Hepatocyte (in vitro differentiated cells): ENCODE results near the gene UNC93B1. TPM values are rescaled to one million over a fixed set of nuclear protein-coding genes. Genes with fewer than 3 reads are reported as not detected.
A peak's percentile ranks its signal among the peaks of the same experiment; 100 is the strongest.

Source experiments
- DNase-seq: peaks from one replicate; pipeline ENCODE4 v3.0.0-alpha.2; 2016; ENCODE audit warnings: low spot score
- H2AFZ ChIP-seq: fragments of 200-600 bp; sonication (generic); 2 replicates; pipeline ENCODE4 v1.6.0; 2016; ENCODE audit warnings: antibody characterized with exemption, mild to moderate bottlenecking
- H3K27ac ChIP-seq: fragments of 200-600 bp; sonication (generic); 2 replicates; pipeline ENCODE4 v1.5.1; 2016; ENCODE audit warnings: mild to moderate bottlenecking
- H3K27me3 ChIP-seq: fragments of 200-600 bp; sonication (generic); 2 replicates; pipeline ENCODE4 v1.6.1; 2016
- H3K36me3 ChIP-seq: fragments of 200-600 bp; sonication (generic); replicated peaks from 2 replicates; pipeline ENCODE4 v1.5.1; 2016; ENCODE audit warnings: low read depth; ENCODE audit not compliant: insufficient read depth
- H3K4me1 ChIP-seq: fragments of 200-600 bp; sonication (generic); 2 replicates; pipeline ENCODE4 v1.5.1; 2016; ENCODE audit warnings: mild to moderate bottlenecking, moderate library complexity; ENCODE audit not compliant: insufficient read depth
- H3K4me2 ChIP-seq: fragments of 200-600 bp; sonication (generic); 2 replicates; pipeline ENCODE4 v1.6.0; 2016
- H3K4me3 ChIP-seq: fragments of 200-600 bp; sonication (generic); 2 replicates; pipeline ENCODE4 v1.5.1; 2016; ENCODE audit warnings: mild to moderate bottlenecking
- H3K79me2 ChIP-seq: fragments of 200-600 bp; sonication (generic); 2 replicates; pipeline ENCODE4 v1.6.0; 2017; ENCODE audit warnings: mild to moderate bottlenecking
- H3K9me2 ChIP-seq: fragments of 200-600 bp; sonication (generic); replicated peaks from 2 replicates; pipeline ENCODE4 v1.6.0; 2017; ENCODE audit warnings: mild to moderate bottlenecking; ENCODE audit not compliant: insufficient read depth
- H3K9me3 ChIP-seq: fragments of 200-600 bp; sonication (generic); 2 replicates; pipeline ENCODE4 v1.5.1; 2016; ENCODE audit warnings: low read depth, mild to moderate bottlenecking
- H4K20me1 ChIP-seq: fragments of 200-600 bp; sonication (generic); 2 replicates; pipeline ENCODE4 v1.6.0; 2016; ENCODE audit warnings: mild to moderate bottlenecking; ENCODE audit not compliant: insufficient read depth, poor library complexity, severe bottlenecking
- EZH2 ChIP-seq: fragments of 200-600 bp; sonication (generic); IDR thresholded peaks from 2 replicates; pipeline ENCODE4 v1.6.1; 2016; ENCODE audit warnings: antibody characterized with exemption, mild to moderate bottlenecking, borderline replicate concordance
- EZH2phosphoT487 ChIP-seq: fragments of 200-600 bp; sonication (generic); IDR thresholded peaks from one replicate; pipeline ENCODE4 v1.6.1; 2018; ENCODE audit warnings: antibody characterized with exemption, mild to moderate bottlenecking, low read depth, moderate library complexity; ENCODE audit not compliant: unreplicated experiment, severe bottlenecking
- WGBS: methylation state at CpG from one replicate; pipeline ENCODE4 v1.1.6; 2016; ENCODE audit warnings: low lambda C conversion rate; ENCODE audit errors: missing lambda C conversion rate; 5-methylcytosine and 5-hydroxymethylcytosine counted together
- polyA plus RNA-seq: library from polyadenylated mRNA; unstranded; fragments of >200 nt; fragmentation: Nextera tagmentation; extraction: Ambion mirVana; gene quantifications from 2 replicates; pipeline ENCODE4 v1.2.1, GENCODE V29; 2016
- total RNA-seq: library from RNA; depleted of rRNA; stranded (reverse); fragments of >200 nt; gene quantifications from 2 replicates; pipeline ENCODE4 v1.2.3, GENCODE V29; 2014
- TF ChIP-seq, protein P1 (sequence below): fragments of 200-600 bp; sonication (generic); IDR thresholded peaks from 2 replicates; pipeline ENCODE4 v1.5.1; 2016; ENCODE audit warnings: antibody characterized with exemption, mild to moderate bottlenecking; ENCODE audit not compliant: poor library complexity

Gene UNC93B1
- total and polyA plus RNA-seq, 2 experiments from 2014 or later, result 23.5 to 38.0 TPM

DNA sequence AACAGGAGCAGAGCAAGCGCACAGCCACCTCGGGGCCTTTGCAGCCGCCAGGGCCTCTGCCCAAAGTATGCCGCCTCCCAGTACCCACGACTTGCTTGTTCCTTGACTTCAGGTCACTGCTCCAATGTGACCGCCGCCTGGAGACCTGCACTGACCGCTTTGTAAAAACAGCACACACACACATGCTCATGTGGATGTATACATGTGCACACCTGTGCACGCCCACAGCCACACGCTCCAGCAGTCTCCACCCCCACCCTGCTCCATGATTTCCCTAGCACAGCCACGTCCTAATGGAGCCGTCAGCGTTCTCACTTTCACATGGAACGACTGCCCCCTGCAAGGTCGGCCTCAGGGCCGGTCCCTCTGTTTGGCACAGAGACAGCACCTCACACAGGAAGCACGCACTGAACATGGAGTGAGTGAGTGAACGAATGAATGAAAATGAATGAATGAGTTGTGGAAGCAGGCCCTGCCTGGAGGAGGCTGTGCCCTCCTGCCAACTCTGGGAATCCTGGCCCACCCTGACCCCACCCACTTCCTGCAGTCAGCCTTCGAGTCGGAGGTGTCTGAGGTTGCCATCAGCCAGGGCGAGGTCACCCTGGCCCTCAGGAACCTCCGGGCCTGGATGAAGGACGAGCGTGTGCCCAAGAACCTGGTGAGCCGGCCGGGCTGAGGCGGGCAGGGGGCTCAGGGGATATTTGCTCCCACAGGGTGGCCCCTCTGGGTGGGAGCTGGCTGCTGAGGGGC is 14.3 kb upstream of the UNC93B1 start:
- no peak for DNase-seq
- Histone ChIP-seq H3K27ac (no peak overlapping the region), H3K4me3 (no peak overlapping the region), H2AFZ (no peak overlapping the region), H4K20me1 (no peaks in the 10 kb centered on the region), H3K4me1 (peaks cover 25% of the 10 kb centered on the region), H3K9me2 (no peaks in the 10 kb centered on the region), H3K4me2 (no peak overlapping the region), H3K79me2 (no peaks in the 10 kb centered on the region), H3K36me3 (no peaks in the 10 kb centered on the region), H3K9me3 (no peaks in the 10 kb centered on the region), H3K27me3 (no peaks in the 10 kb centered on the region)
- no peak for TF ChIP-seq EZH2
- TF ChIP-seq, protein P1, sequence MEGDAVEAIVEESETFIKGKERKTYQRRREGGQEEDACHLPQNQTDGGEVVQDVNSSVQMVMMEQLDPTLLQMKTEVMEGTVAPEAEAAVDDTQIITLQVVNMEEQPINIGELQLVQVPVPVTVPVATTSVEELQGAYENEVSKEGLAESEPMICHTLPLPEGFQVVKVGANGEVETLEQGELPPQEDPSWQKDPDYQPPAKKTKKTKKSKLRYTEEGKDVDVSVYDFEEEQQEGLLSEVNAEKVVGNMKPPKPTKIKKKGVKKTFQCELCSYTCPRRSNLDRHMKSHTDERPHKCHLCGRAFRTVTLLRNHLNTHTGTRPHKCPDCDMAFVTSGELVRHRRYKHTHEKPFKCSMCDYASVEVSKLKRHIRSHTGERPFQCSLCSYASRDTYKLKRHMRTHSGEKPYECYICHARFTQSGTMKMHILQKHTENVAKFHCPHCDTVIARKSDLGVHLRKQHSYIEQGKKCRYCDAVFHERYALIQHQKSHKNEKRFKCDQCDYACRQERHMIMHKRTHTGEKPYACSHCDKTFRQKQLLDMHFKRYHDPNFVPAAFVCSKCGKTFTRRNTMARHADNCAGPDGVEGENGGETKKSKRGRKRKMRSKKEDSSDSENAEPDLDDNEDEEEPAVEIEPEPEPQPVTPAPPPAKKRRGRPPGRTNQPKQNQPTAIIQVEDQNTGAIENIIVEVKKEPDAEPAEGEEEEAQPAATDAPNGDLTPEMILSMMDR, result no peak
- TF ChIP-seq EZH2phosphoT487, result no peak
- 87% methylated on average over 27 of the region's 27 CpGs for WGBS

DNA sequence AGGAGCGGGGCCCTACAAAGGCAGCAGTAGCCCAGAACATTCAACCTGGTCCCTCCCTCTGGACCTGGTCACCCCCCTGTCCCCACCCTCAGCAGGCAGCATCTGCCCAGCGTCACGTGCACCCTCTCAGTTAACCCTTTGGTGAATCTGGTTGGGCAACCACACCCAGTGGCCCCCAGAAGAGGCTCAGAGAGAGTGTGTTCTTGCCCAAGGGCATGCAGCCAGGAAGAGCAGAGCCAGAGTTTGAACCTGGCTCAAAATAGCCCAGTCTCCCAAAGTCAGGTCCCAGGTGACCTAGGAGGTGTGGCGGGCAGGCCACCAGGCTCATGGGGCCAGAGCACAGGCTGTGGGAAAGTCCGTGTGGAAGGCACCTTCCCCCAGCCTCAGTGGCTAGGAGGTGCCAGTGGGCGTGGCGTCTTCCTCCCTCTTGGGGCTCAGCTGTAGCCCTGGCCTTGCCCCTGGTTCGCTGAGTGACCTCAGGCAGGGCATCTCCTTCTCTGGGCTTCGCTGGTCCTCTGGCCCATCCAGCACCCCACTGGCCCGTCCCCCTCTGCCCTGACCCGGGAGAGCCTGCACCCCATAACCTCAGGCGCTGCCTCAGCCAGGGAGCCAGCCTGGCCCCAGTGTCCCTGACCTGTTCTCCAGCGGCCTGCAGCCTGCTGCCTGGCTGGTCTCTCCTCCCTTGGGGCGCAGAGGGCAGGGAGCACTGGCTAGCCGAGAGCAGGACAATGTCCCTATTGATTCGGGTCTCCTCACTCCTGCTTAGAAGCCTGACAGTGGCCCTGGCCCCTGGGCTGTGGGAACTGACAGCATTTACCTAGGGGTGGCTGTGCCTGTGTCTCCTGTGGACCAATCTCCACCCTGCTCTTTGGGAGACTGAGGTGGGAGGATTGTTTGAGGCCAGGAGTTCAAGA is 13.3 kb upstream of the UNC93B1 start:
- no peak overlapping the region for H2AFZ ChIP-seq
- no peaks in the 10 kb centered on the region for H3K9me2 ChIP-seq
- WGBS, result 74% methylated on average over 16 of the region's 16 CpGs
- no peaks in the 10 kb centered on the region for H3K79me2 ChIP-seq
- H3K27me3 ChIP-seq, result no peaks in the 10 kb centered on the region
- DNase-seq, result peak; percentile 44
- TF ChIP-seq EZH2phosphoT487 (no peak), EZH2 (no peak)
- TF ChIP-seq, protein P1, result no peak
- no peaks in the 10 kb centered on the region for H3K36me3 ChIP-seq
- H3K9me3 ChIP-seq, result no peaks in the 10 kb centered on the region
- H3K4me2 ChIP-seq, result no peak overlapping the region
- H3K27ac ChIP-seq, result no peak overlapping the region
- peaks cover 32% of the 10 kb centered on the region for H3K4me1 ChIP-seq
- no peak overlapping the region for H3K4me3 ChIP-seq
- H4K20me1 ChIP-seq, result no peaks in the 10 kb centered on the region

DNA sequence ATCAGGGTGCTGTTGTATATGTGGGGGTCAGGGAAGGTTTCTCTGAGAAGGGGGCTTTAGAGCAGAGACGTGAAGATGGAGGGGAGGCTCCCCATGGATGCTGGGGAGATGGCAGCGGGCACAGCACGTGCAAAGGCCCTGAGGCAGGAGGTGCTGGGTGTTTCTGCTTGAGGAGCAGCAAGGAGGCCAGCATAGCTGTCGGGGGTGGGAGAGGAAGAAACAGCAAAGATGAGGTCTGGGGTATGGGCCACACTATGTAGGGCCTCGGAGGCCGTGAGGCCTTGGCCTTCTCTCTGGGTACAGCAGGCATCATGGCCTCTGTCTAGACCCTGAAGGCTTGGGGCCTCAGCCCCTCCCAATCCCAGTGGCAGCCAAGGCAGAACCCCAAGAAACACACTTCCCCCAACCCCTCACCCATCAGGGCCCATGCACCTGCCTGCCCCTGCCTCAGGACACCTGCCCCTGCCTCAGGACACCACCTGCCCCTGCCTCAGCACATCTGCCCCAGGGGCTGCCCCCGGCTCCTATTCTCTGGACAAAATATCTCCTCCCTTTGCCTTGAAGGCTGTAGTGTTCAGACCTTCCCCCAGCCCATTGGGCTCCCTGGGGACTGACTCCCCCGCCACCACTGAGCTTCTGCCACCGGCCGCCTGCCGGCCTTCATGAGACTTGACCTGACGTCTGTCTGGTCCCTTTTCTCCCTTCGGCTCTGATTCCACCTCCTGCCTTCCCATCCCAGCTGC is 12.4 kb upstream of the UNC93B1 start:
- Histone ChIP-seq H4K20me1 (no peaks in the 10 kb centered on the region), H3K27me3 (no peaks in the 10 kb centered on the region), H3K36me3 (no peaks in the 10 kb centered on the region), H3K79me2 (no peaks in the 10 kb centered on the region), H3K4me2 (no peak overlapping the region), H2AFZ (no peak overlapping the region), H3K9me2 (no peaks in the 10 kb centered on the region), H3K27ac (no peak overlapping the region), H3K4me3 (no peak overlapping the region), H3K4me1 (peaks cover 32% of the 10 kb centered on the region), H3K9me3 (no peaks in the 10 kb centered on the region)
- DNase-seq, result no peak
- 76% methylated on average over 11 of the region's 13 CpGs for WGBS
- TF ChIP-seq, protein P1, result no peak
- no peak for TF ChIP-seq EZH2
- no peak for TF ChIP-seq EZH2phosphoT487
